ENCODE measurements around the gene ELP4. TPM values are rescaled to one million over a fixed set of nuclear protein-coding genes. Genes with fewer than 3 reads are reported as not detected.

Gene ELP4
- total and polyA plus RNA-seq, 2 experiments from 2014 or later: 28.2 to 38.3 TPM

DNA sequence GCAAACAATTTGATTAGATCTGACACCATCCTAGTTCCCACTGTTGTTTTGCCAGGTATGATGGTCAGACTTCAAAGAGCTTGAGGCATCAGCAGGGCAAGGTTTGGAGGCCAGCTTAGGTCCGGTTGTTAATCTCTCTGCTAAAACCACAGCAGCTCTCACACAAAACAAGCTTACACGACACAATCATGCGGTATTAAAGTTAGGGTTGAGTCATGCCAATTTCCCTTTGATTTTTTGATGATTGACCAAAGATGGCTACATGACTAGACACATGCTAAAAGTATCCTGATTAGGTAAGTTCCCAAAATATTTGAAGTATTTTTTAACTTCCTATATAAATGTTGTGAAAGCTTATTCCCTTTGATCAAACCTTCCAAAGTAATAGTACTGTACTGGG, 145.9 kb downstream of the ELP4 start:
- ATAC-seq (no peak), DNase-seq (ENCODE audit: low spot score) (no peak)
- Histone ChIP-seq H3K36me3 (ENCODE audit: insufficient read depth) (no peaks in the 10 kb centered on the region), H3K79me2 (replicated peaks; ENCODE audit: insufficient read depth) (no peaks in the 10 kb centered on the region), H3K4me3 (no peak overlapping the region), H3K27ac (ENCODE audit: low read depth) (no peak overlapping the region), H3K27me3 (ENCODE audit: insufficient read depth) (no peaks in the 10 kb centered on the region), H4K20me1 (replicated peaks; ENCODE audit: insufficient read depth) (no peaks in the 10 kb centered on the region), H3K4me2 (no peak overlapping the region), H3K4me1 (ENCODE audit: insufficient read depth) (peaks cover 8% of the 10 kb centered on the region), H2AFZ (no peak overlapping the region), H3F3A (replicated peaks; ENCODE audit: low read depth) (no peaks in the 10 kb centered on the region), H3K9me2 (ENCODE audit: insufficient read depth) (no peaks in the 10 kb centered on the region)
- TF ChIP-seq, protein P1, sequence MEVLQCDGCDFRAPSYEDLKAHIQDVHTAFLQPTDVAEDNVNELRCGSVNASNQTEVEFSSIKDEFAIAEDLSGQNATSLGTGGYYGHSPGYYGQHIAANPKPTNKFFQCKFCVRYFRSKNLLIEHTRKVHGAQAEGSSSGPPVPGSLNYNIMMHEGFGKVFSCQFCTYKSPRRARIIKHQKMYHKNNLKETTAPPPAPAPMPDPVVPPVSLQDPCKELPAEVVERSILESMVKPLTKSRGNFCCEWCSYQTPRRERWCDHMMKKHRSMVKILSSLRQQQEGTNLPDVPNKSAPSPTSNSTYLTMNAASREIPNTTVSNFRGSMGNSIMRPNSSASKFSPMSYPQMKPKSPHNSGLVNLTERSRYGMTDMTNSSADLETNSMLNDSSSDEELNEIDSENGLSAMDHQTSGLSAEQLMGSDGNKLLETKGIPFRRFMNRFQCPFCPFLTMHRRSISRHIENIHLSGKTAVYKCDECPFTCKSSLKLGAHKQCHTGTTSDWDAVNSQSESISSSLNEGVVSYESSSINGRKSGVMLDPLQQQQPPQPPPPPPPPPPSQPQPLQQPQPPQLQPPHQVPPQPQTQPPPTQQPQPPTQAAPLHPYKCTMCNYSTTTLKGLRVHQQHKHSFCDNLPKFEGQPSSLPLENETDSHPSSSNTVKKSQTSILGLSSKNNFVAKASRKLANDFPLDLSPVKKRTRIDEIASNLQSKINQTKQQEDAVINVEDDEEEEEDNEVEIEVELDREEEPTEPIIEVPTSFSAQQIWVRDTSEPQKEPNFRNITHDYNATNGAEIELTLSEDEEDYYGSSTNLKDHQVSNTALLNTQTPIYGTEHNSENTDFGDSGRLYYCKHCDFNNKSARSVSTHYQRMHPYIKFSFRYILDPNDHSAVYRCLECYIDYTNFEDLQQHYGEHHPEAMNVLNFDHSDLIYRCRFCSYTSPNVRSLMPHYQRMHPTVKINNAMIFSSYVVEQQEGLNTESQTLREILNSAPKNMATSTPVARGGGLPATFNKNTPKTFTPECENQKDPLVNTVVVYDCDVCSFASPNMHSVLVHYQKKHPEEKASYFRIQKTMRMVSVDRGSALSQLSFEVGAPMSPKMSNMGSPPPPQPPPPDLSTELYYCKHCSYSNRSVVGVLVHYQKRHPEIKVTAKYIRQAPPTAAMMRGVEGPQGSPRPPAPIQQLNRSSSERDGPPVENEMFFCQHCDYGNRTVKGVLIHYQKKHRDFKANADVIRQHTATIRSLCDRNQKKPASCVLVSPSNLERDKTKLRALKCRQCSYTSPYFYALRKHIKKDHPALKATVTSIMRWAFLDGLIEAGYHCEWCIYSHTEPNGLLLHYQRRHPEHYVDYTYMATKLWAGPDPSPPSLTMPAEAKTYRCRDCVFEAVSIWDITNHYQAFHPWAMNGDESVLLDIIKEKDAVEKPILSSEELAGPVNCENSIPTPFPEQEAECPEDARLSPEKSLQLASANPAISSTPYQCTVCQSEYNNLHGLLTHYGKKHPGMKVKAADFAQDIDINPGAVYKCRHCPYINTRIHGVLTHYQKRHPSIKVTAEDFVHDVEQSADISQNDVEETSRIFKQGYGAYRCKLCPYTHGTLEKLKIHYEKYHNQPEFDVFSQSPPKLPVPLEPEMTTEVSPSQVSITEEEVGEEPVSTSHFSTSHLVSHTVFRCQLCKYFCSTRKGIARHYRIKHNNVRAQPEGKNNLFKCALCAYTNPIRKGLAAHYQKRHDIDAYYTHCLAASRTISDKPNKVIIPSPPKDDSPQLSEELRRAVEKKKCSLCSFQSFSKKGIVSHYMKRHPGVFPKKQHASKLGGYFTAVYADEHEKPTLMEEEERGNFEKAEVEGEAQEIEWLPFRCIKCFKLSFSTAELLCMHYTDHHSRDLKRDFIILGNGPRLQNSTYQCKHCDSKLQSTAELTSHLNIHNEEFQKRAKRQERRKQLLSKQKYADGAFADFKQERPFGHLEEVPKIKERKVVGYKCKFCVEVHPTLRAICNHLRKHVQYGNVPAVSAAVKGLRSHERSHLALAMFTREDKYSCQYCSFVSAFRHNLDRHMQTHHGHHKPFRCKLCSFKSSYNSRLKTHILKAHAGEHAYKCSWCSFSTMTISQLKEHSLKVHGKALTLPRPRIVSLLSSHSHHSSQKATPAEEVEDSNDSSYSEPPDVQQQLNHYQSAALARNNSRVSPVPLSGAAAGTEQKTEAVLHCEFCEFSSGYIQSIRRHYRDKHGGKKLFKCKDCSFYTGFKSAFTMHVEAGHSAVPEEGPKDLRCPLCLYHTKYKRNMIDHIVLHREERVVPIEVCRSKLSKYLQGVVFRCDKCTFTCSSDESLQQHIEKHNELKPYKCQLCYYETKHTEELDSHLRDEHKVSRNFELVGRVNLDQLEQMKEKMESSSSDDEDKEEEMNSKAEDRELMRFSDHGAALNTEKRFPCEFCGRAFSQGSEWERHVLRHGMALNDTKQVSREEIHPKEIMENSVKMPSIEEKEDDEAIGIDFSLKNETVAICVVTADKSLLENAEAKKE (CRISPR knock-in tag; IDR thresholded peaks at IDR 0.05): no peak
- TF ChIP-seq STAT1 (IDR thresholded peaks at IDR 0.05; ENCODE audit: unreplicated experiment) (no peak), NANOG (IDR thresholded peaks at IDR 0.05; ENCODE audit: borderline replicate concordance) (no peak)
- H3K4me1 Mint-ChIP-seq: peaks cover 14% of the 10 kb centered on the region
- H3K4me3 Mint-ChIP-seq: no peak overlapping the region
- H3K36me3 Mint-ChIP-seq (ENCODE audit: low read depth): no peaks in the 10 kb centered on the region
- no peak overlapping the region for H3K27ac Mint-ChIP-seq
- H3K27me3 Mint-ChIP-seq (ENCODE audit: insufficient read depth, low read depth, poor library complexity): no peaks in the 10 kb centered on the region
- H3K9me3 Mint-ChIP-seq: no peaks in the 10 kb centered on the region

DNA sequence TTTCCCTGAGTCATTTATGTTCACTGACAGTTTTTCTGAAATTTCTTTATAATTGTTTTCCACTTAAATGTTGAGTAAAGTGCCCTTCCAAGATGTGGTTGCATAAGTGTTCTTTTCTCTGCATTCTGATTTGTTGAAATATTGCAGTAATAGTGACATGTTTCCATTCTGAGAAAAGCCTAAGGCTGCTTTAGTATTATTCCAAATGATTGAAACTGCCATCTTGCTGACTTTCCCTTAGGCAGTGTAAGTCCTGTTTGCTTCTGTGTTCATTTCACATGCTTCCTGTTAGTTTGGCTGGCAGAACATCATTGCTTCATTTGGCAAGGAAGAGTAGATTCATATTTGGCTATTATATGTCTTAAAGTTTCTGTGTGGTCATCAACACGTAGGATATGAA, 146.5 kb downstream of the ELP4 start:
- H3K27ac Mint-ChIP-seq: no peak overlapping the region
- ATAC-seq (no peak), DNase-seq (ENCODE audit: low spot score) (no peak)
- H3K9me2 ChIP-seq (ENCODE audit: insufficient read depth): no peaks in the 10 kb centered on the region
- no peaks in the 10 kb centered on the region for H3K36me3 ChIP-seq (ENCODE audit: insufficient read depth)
- no peak overlapping the region for H3K4me3 ChIP-seq
- no peaks in the 10 kb centered on the region for H4K20me1 ChIP-seq (replicated peaks; ENCODE audit: insufficient read depth)
- H3K4me1 ChIP-seq (ENCODE audit: insufficient read depth): peaks cover 3% of the 10 kb centered on the region; the same call in 1 of the 2 replicates
- no peak overlapping the region for H3K27ac ChIP-seq (ENCODE audit: low read depth)
- no peaks in the 10 kb centered on the region for H3K36me3 Mint-ChIP-seq (ENCODE audit: low read depth)
- H3K4me2 ChIP-seq: no peak overlapping the region
- H3K4me3 Mint-ChIP-seq: no peak overlapping the region
- no peaks in the 10 kb centered on the region for H3F3A ChIP-seq (replicated peaks; ENCODE audit: low read depth)
- no peaks in the 10 kb centered on the region for H3K79me2 ChIP-seq (replicated peaks; ENCODE audit: insufficient read depth)
- H3K4me1 Mint-ChIP-seq: peaks cover 9% of the 10 kb centered on the region
- no peaks in the 10 kb centered on the region for H3K27me3 Mint-ChIP-seq (ENCODE audit: insufficient read depth, low read depth, poor library complexity)
- H3K9me3 Mint-ChIP-seq: no peaks in the 10 kb centered on the region
- H3K27me3 ChIP-seq (ENCODE audit: insufficient read depth): no peaks in the 10 kb centered on the region
- H2AFZ ChIP-seq: no peak overlapping the region
- TF ChIP-seq, protein P2, sequence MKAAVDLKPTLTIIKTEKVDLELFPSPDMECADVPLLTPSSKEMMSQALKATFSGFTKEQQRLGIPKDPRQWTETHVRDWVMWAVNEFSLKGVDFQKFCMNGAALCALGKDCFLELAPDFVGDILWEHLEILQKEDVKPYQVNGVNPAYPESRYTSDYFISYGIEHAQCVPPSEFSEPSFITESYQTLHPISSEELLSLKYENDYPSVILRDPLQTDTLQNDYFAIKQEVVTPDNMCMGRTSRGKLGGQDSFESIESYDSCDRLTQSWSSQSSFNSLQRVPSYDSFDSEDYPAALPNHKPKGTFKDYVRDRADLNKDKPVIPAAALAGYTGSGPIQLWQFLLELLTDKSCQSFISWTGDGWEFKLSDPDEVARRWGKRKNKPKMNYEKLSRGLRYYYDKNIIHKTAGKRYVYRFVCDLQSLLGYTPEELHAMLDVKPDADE (IDR thresholded peaks at IDR 0.05): no peak
- TF ChIP-seq, protein P3, sequence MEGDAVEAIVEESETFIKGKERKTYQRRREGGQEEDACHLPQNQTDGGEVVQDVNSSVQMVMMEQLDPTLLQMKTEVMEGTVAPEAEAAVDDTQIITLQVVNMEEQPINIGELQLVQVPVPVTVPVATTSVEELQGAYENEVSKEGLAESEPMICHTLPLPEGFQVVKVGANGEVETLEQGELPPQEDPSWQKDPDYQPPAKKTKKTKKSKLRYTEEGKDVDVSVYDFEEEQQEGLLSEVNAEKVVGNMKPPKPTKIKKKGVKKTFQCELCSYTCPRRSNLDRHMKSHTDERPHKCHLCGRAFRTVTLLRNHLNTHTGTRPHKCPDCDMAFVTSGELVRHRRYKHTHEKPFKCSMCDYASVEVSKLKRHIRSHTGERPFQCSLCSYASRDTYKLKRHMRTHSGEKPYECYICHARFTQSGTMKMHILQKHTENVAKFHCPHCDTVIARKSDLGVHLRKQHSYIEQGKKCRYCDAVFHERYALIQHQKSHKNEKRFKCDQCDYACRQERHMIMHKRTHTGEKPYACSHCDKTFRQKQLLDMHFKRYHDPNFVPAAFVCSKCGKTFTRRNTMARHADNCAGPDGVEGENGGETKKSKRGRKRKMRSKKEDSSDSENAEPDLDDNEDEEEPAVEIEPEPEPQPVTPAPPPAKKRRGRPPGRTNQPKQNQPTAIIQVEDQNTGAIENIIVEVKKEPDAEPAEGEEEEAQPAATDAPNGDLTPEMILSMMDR (conservative IDR thresholded peaks at IDR 0.05; ENCODE audit: low read depth in 2 of 2): no peak
- no peak for TF ChIP-seq JUNB (IDR thresholded peaks at IDR 0.05; ENCODE audit: unreplicated experiment)
- TF ChIP-seq EZH2phosphoT487 (IDR thresholded peaks at IDR 0.05; ENCODE audit: unreplicated experiment): no peak
- TF ChIP-seq STAT1 (IDR thresholded peaks at IDR 0.05; ENCODE audit: unreplicated experiment): no peak
- no peak for TF ChIP-seq EZH2 (IDR thresholded peaks at IDR 0.05; ENCODE audit: low read depth, unreplicated experiment)
- no peak for TF ChIP-seq POLR2AphosphoS5 (IDR thresholded peaks at IDR 0.05; ENCODE audit: low read depth)
